Activated CD8-positive, alpha-beta T cell treated with anti-CD3 and anti-CD28 coated beads for 36 hours (primary cell): ENCODE data around the gene SHLD2. TPM values are rescaled to one million over a fixed set of nuclear protein-coding genes. Genes with fewer than 3 reads are reported as not detected.
A peak's percentile ranks its signal among the peaks of the same experiment; 100 is the strongest.
"Not testable (repeated sequence)": the region's sequence is repeated elsewhere in the genome, so short reads cannot be mapped to it uniquely, and the experiment has no call there.

ENCODE experiments used
- ATAC-seq: fragments of 200-7000 bp; cut with Tn5 transposase; one replicate; pipeline ENCODE4 v1.10.0; 2021; ENCODE audit warnings: mild to moderate bottlenecking, moderate library complexity
- CTCF ChIA-PET: fragments of 350-600 bp; sonication (Branson Sonifier 250); formaldehyde crosslinking; loops from one replicate; lab custom pipeline; 2021; ENCODE audit warnings: antibody characterized with exemption; lab: Charles Lee
- POLR2A ChIA-PET: fragments of 350-600 bp; sonication (Branson Sonifier 250); formaldehyde crosslinking; loops from one replicate; lab custom pipeline; 2021; ENCODE audit warnings: antibody characterized with exemption; lab: Charles Lee
- DNase-seq: peaks from one replicate; pipeline ENCODE4 v3.0.0-alpha.2; 2020
- H3K27ac Mint-ChIP-seq: one replicate; pipeline ENCODE4 v1.8.0; 2021; ENCODE audit warnings: mild to moderate bottlenecking, mixed read lengths
- H3K27me3 Mint-ChIP-seq: one replicate; pipeline ENCODE4 v1.8.0; 2021; ENCODE audit warnings: mixed read lengths
- H3K36me3 Mint-ChIP-seq: one replicate; pipeline ENCODE4 v1.8.0; 2021; ENCODE audit warnings: low read depth, mixed read lengths
- H3K4me1 Mint-ChIP-seq: one replicate; pipeline ENCODE4 v1.8.0; 2021; ENCODE audit warnings: low read depth, mixed read lengths
- H3K4me3 Mint-ChIP-seq: one replicate; pipeline ENCODE4 v1.8.0; 2021; ENCODE audit warnings: mild to moderate bottlenecking, moderate library complexity, mixed read lengths
- H3K9me3 Mint-ChIP-seq: one replicate; pipeline ENCODE4 v1.8.0; 2021; ENCODE audit warnings: mixed read lengths
- intact Hi-C: fragments of 100-400 bp; cut with micrococcal nuclease; formaldehyde crosslinking; loops from one replicate; pipeline ENCODE4 v1.10.0; 2022
- total RNA-seq, 2 experiments: library from RNA; stranded (reverse); gene quantifications; one replicate each; pipeline ENCODE4 v1.2.3, GENCODE V29; 2021
- TF ChIP-seq, protein P1 (sequence below): fragments of 200-600 bp; IDR thresholded peaks from one replicate; pipeline ENCODE4 v1.8.0; 2022; ENCODE audit warnings: antibody characterized with exemption, mild to moderate bottlenecking

Gene SHLD2
- total RNA-seq, 2 experiments from 2014 or later, result 32.3 to 33.1 TPM

DNA sequence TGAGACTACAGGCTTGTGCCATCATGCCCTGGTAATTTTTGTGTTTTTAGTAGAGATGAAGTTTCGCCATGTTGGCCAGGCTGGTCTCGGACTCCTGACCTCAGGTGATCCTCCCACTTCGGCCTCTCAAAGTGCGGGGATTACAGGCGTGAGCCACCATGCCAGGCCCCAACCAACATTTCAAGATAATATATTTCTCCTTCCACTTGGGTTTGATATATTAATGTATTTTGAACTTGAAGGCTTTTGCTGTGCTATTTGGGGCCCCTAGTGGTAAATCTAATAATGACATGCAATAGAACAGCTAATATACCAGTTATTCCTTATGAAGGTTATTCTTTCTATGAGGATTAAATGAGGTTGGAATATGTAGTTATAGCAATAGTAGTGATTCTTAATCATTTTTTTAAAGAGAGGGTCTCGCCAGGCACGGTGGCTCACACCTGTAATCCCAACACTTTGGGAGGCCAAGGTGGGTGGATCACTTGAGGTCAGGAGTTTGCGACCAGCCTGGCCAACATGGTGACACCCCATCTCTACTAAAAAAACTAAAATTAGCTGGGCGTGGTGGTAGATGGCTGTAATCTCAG is 54.1 kb downstream of the SHLD2 start:
- ATAC-seq, intact Hi-C loops, CTCF ChIA-PET: not testable (repeated sequence)

DNA sequence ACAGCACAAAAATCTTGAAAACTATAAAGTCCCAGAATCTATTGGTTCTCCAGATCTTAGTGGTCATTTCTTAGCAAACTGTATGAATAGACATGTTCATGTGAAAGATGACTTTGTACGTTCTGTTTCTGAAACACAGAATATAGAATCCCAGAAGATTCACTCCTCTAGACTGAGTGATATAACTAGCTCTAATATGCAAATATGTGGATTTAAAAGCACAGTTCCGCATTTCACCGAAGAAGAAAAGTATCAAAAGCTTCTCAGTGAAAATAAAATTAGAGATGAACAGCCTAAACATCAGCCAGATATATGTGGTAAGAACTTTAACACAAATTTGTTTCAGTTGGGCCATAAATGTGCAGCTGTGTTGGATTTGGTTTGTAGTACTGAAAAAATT is 56.5 kb downstream of the SHLD2 start:
- POLR2A ChIA-PET, ATAC-seq, intact Hi-C loops, H3K4me3 Mint-ChIP-seq, H3K9me3 Mint-ChIP-seq, H3K36me3 Mint-ChIP-seq, CTCF ChIA-PET, DNase-seq, H3K27me3 Mint-ChIP-seq, H3K27ac Mint-ChIP-seq, H3K4me1 Mint-ChIP-seq: not testable (repeated sequence)

More for the DNA sequence above, 54.1 kb downstream of the SHLD2 start:
- H3K9me3 Mint-ChIP-seq, H3K27me3 Mint-ChIP-seq, DNase-seq, H3K4me3 Mint-ChIP-seq, POLR2A ChIA-PET, H3K4me1 Mint-ChIP-seq, H3K36me3 Mint-ChIP-seq, H3K27ac Mint-ChIP-seq: not testable (repeated sequence)
- TF ChIP-seq, protein P1, sequence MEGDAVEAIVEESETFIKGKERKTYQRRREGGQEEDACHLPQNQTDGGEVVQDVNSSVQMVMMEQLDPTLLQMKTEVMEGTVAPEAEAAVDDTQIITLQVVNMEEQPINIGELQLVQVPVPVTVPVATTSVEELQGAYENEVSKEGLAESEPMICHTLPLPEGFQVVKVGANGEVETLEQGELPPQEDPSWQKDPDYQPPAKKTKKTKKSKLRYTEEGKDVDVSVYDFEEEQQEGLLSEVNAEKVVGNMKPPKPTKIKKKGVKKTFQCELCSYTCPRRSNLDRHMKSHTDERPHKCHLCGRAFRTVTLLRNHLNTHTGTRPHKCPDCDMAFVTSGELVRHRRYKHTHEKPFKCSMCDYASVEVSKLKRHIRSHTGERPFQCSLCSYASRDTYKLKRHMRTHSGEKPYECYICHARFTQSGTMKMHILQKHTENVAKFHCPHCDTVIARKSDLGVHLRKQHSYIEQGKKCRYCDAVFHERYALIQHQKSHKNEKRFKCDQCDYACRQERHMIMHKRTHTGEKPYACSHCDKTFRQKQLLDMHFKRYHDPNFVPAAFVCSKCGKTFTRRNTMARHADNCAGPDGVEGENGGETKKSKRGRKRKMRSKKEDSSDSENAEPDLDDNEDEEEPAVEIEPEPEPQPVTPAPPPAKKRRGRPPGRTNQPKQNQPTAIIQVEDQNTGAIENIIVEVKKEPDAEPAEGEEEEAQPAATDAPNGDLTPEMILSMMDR, result peak; percentile 47

DNA sequence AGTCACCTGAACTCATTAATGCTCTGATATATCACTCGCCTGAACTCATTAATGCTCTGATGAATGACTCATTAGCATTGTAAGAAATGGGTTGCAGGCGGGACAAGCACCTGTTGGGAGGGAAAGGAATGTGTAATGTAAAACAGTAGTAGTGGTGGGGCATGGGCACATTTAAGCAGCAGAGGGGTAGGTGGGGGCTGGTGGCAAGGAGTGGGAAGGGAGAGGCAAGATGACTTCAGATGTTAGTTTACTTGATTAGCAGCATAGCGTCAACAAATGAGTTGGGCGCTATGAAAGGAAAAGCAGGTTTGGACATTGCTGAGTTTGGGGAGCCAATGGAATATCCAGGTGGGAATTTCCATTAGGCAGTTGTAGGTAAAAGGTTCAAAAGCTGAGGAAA is 61.8 kb downstream of the SHLD2 start:
- H3K4me3 Mint-ChIP-seq, H3K4me1 Mint-ChIP-seq, H3K27ac Mint-ChIP-seq, POLR2A ChIA-PET, H3K27me3 Mint-ChIP-seq, intact Hi-C loops, H3K9me3 Mint-ChIP-seq, DNase-seq, CTCF ChIA-PET, ATAC-seq, H3K36me3 Mint-ChIP-seq: not testable (repeated sequence)

DNA sequence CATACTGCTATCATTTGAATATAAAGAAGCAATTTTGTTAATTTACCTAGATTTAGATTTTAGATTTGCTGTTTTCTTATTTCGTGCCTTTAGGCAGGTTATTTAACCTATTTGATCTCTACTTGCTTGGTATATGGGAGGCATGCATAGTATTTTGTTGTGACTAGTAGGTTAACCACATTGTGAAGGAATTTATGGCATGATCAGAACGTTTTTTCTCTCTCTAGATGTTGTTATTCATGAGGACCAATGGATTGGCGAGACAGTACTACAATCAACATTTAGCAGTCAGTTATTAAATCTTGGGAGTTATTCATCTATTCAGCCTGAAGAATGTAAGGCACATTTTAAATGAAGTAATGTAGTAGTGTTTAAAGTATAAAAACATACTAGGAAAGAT is 62.8 kb downstream of the SHLD2 start:
- DNase-seq, H3K4me3 Mint-ChIP-seq, H3K27me3 Mint-ChIP-seq, ATAC-seq, CTCF ChIA-PET, H3K36me3 Mint-ChIP-seq, H3K27ac Mint-ChIP-seq, H3K4me1 Mint-ChIP-seq, intact Hi-C loops, POLR2A ChIA-PET, H3K9me3 Mint-ChIP-seq: not testable (repeated sequence)

DNA sequence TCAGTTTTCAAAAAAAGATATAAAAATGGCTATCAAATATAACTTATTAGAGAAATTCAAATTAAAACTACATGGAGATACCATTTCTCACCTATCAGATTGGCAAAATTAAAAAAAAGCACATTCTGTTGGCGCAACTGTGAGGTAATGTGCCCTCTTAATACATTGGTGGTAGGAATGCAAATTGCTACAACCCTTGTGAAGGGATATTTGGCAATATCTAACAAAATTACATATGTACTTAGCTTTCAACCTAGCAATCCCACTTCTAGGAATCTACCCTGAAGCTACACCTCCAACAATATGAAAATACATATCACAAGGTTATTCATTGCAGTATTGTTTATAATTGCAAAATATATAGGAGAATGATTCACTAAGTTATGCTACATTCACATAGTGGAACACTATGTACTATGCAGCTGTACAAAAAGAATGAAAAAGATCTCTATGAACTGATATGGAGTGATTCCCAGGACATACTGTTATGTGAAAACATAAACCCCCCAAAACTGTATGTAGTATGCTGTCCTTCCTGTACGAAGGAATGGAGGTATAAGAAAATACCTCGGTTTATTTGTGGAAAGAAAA is 67.8 kb downstream of the SHLD2 start:
- H3K4me1 Mint-ChIP-seq, intact Hi-C loops, H3K27me3 Mint-ChIP-seq, DNase-seq, CTCF ChIA-PET, POLR2A ChIA-PET, H3K4me3 Mint-ChIP-seq, H3K27ac Mint-ChIP-seq, H3K9me3 Mint-ChIP-seq, H3K36me3 Mint-ChIP-seq, ATAC-seq: not testable (repeated sequence)

DNA sequence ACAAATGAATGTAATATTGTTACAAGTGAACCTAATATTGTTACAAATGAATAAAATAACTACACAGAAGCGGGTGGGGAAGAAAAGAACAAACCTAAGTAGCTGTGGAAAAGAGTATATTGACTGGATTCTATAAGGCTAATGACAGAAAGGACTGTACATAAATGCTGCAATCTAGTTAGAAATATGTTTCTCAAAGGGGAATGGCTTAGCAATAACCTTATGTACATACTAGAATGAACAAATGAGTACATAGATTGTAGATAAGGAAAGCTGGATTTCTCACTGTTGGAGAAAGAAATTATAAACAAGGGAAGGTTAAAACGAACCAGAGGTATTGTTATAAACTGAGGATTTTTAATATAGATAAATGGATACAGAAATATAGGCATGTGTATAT is 68.4 kb downstream of the SHLD2 start:
- H3K27ac Mint-ChIP-seq, DNase-seq, H3K36me3 Mint-ChIP-seq, POLR2A ChIA-PET, ATAC-seq, H3K9me3 Mint-ChIP-seq, CTCF ChIA-PET, intact Hi-C loops, H3K27me3 Mint-ChIP-seq, H3K4me1 Mint-ChIP-seq, H3K4me3 Mint-ChIP-seq: not testable (repeated sequence)

DNA sequence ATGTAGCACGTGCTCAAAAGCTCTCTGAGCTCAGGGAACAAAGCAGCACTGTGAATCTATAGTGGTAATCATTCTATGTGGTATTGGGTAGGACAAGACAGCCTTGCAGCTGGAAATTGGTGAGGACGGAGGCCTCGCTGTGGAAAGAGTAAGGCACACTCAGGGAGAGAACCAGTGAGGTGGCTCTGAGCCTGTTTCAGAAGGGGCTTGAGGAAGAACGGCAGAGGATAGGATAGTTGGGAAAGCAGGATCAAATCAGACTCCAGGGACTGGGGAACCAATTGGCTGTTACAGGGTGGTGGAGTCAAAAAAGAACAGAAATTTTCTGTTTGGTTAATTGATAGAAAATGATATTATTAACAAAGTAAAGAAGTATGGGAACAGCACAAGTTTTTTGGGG is 74.9 kb downstream of the SHLD2 start:
- intact Hi-C loops, H3K4me3 Mint-ChIP-seq, H3K27me3 Mint-ChIP-seq, H3K4me1 Mint-ChIP-seq, ATAC-seq, CTCF ChIA-PET, DNase-seq, H3K36me3 Mint-ChIP-seq, POLR2A ChIA-PET, H3K27ac Mint-ChIP-seq, H3K9me3 Mint-ChIP-seq: not testable (repeated sequence)

DNA sequence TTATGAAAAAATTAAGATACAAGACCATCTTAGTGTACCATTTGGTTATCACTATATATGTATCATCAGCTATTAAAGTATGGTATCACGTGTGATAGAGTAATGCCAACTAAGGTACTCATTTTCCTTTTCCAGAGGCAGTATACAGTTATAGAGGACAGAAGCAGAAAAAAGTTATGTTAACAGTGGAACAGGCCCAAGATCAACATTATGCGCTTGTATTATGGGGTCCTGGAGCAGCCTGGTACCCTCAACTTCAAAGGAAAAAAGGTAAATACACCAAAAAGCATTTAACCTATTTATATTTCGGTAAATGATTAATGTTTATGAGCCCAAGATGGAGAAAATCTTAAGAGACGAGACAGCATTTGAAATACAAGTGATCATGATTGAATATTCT is 75.7 kb downstream of the SHLD2 start:
- H3K4me3 Mint-ChIP-seq, CTCF ChIA-PET, H3K27me3 Mint-ChIP-seq, intact Hi-C loops, DNase-seq, H3K4me1 Mint-ChIP-seq, POLR2A ChIA-PET, H3K9me3 Mint-ChIP-seq, H3K27ac Mint-ChIP-seq, H3K36me3 Mint-ChIP-seq, ATAC-seq: not testable (repeated sequence)

DNA sequence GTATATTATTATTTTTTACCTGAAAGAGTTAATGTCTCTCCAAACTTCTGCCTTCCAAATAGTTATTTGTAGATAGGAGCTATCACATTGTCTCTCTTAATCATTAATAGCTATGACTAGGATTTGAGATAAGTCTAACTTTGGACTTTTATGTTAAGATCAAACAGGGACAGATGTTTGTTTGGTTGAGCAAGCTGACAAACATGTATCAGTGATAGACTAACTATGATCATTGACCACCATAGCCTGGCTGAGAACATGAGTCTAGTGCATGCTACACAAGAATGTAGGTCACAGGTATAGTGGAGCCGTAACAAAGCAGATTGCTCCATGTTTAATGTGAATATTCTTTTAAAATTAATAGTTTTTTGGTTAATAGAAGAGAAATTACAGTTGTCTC is 76.7 kb downstream of the SHLD2 start:
- H3K4me1 Mint-ChIP-seq, CTCF ChIA-PET, DNase-seq, POLR2A ChIA-PET, H3K36me3 Mint-ChIP-seq, H3K9me3 Mint-ChIP-seq, H3K4me3 Mint-ChIP-seq, intact Hi-C loops, H3K27ac Mint-ChIP-seq, ATAC-seq, H3K27me3 Mint-ChIP-seq: not testable (repeated sequence)

DNA sequence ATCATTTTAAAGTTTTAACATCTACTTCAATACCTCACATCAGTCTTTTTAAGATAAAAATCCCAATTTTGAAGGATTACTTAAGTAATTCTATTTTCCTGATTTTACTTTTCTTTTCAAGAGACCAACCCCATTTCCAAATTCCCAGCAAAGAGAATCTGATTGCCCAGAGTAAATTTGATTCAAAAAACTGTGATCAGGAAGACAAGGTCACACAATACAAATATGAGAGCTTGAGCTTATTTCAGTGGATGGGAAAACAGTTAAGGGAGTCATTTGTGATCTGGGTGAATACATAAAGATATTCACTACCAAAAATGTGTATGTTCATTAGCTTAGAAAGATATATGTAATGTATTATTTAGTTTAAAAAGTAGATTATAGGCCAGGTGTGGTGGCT is 77.2 kb downstream of the SHLD2 start:
- H3K4me1 Mint-ChIP-seq, H3K27ac Mint-ChIP-seq, CTCF ChIA-PET, intact Hi-C loops, DNase-seq, POLR2A ChIA-PET, H3K9me3 Mint-ChIP-seq, H3K4me3 Mint-ChIP-seq, H3K27me3 Mint-ChIP-seq, ATAC-seq, H3K36me3 Mint-ChIP-seq: not testable (repeated sequence)

DNA sequence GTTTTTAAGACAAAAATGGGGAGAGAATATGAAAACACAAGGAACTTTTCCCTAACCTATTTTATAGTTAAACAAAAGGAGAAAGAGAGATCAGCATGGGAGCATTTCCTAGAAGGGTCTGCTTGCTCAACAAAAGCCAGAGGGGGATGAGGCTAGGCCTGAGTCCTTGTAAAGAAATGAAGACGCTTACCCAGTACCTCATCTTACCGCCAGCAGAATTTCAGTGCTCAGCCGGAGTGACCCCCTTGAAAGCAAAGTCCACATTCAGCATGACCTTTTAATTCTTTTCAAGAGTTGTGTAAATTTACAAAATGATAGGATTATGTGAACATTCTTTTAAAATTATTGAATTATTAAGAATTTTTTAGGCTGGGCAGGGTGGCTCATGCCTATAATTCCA is 82.6 kb downstream of the SHLD2 start:
- H3K27ac Mint-ChIP-seq, H3K9me3 Mint-ChIP-seq, DNase-seq, ATAC-seq, POLR2A ChIA-PET, H3K4me1 Mint-ChIP-seq, CTCF ChIA-PET, H3K4me3 Mint-ChIP-seq, H3K27me3 Mint-ChIP-seq, intact Hi-C loops: not testable (repeated sequence)
- peaks cover 14% of the 10 kb centered on the region for H3K36me3 Mint-ChIP-seq
